ENCODE measurements around the gene LHFPL6.

Gene LHFPL6

GRCh38 chr13:39542361-39542760, 60.6 kb downstream of the LHFPL6 start:
- H3K4me3 ChIP-seq (ENCODE audit: low read depth, low read length) = no peak overlapping the region
- TF ChIP-seq CTCF (IDR thresholded peaks at IDR 0.05; ENCODE audit: low read depth, low read length) (no peak), MYC (IDR thresholded peaks at IDR 0.05; ENCODE audit: low read depth, low read length) (no peak), POLR2A (IDR thresholded peaks at IDR 0.05; ENCODE audit: extremely low read depth, insufficient read length) (no peak)
- DNase-seq (ENCODE audit: low read depth) = no peak

GRCh38 chr13:39540929-39541605, 61.9 kb downstream of the LHFPL6 start:
- no peak for DNase-seq (ENCODE audit: low read depth)
- H3K4me3 ChIP-seq (ENCODE audit: low read depth, low read length) = no peak overlapping the region
- TF ChIP-seq MAX (IDR thresholded peaks at IDR 0.05; ENCODE audit: low read depth, low read length) (no peak), MYC (IDR thresholded peaks at IDR 0.05; ENCODE audit: low read depth, low read length) (no peak), CTCF (IDR thresholded peaks at IDR 0.05; ENCODE audit: low read depth, low read length) (no peak), POLR2A (IDR thresholded peaks at IDR 0.05; ENCODE audit: extremely low read depth, insufficient read length) (no peak)

GRCh38 chr13:39538816-39539790, 63.9 kb downstream of the LHFPL6 start:
- DNase-seq (ENCODE audit: low read depth) = no peak
- H3K4me3 ChIP-seq (ENCODE audit: low read depth, low read length) = no peak overlapping the region
- TF ChIP-seq CTCF (IDR thresholded peaks at IDR 0.05; ENCODE audit: low read depth, low read length) (no peak), MYC (IDR thresholded peaks at IDR 0.05; ENCODE audit: low read depth, low read length) (no peak), POLR2A (IDR thresholded peaks at IDR 0.05; ENCODE audit: extremely low read depth, insufficient read length) (no peak), MAX (IDR thresholded peaks at IDR 0.05; ENCODE audit: low read depth, low read length) (no peak)

GRCh38 chr13:39536906-39537305, 66.1 kb downstream of the LHFPL6 start:
- no peak overlapping the region for H3K4me3 ChIP-seq (ENCODE audit: low read depth, low read length)
- DNase-seq (ENCODE audit: low read depth) = no peak
- no peak for TF ChIP-seq MYC (IDR thresholded peaks at IDR 0.05; ENCODE audit: low read depth, low read length)
- TF ChIP-seq MAX (IDR thresholded peaks at IDR 0.05; ENCODE audit: low read depth, low read length) = no peak
- no peak for TF ChIP-seq CTCF (IDR thresholded peaks at IDR 0.05; ENCODE audit: low read depth, low read length)
- TF ChIP-seq POLR2A (IDR thresholded peaks at IDR 0.05; ENCODE audit: extremely low read depth, insufficient read length) = no peak

- TF ChIP-seq MYC (IDR thresholded peaks at IDR 0.05; ENCODE audit: low read depth, low read length) = no peak
- TF ChIP-seq MAX (IDR thresholded peaks at IDR 0.05; ENCODE audit: low read depth, low read length) = no peak
- no peak for TF ChIP-seq POLR2A (IDR thresholded peaks at IDR 0.05; ENCODE audit: extremely low read depth, insufficient read length)
- TF ChIP-seq CTCF (IDR thresholded peaks at IDR 0.05; ENCODE audit: low read depth, low read length) = no peak
- DNase-seq (ENCODE audit: low read depth) = no peak
- no peak overlapping the region for H3K4me3 ChIP-seq (ENCODE audit: low read depth, low read length)
These were observed 66.7 kb downstream of the LHFPL6 start for GRCh38 chr13:39536274-39536673.
